Measurements from ENCODE around the gene RIMS4.

DNA sequence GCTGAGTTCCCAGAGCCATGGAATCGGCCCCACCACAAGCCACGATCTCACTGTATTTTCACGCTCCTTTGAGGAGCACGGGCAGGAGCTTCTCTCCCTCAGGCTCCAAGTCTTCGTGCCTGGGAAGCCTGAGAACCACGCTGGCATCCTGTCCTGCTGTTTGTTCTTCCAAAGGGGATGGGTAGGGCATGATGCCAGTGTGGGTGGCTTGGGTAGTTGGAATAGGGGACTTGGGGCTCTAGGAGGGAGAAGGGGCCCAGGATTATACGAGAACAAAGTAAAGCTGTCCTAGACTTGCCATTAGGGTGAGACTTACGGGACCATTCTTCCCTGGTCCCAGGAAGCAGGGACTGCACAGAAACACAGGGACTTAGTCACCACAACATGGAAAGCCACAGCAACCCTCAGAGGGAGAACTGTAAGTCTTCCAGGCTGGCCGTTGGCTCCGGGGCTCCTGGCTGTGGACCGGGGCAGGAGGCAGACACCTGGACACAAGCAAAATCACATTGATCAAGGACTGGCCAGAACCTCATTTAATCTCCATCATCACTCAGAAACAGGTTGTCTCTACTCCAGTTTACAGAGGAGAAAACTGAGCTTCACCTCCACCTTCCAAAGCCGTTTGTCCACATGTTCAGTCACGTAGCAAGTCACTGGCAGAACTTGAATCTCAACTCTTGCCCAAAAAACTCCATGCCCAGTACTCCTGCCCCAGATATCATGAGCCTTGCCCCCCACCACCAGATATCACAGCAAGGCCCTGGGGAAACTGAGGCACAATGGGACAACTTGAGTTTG lies 93.8 kb downstream of the RIMS4 start:
- TF ChIP-seq, protein P1, sequence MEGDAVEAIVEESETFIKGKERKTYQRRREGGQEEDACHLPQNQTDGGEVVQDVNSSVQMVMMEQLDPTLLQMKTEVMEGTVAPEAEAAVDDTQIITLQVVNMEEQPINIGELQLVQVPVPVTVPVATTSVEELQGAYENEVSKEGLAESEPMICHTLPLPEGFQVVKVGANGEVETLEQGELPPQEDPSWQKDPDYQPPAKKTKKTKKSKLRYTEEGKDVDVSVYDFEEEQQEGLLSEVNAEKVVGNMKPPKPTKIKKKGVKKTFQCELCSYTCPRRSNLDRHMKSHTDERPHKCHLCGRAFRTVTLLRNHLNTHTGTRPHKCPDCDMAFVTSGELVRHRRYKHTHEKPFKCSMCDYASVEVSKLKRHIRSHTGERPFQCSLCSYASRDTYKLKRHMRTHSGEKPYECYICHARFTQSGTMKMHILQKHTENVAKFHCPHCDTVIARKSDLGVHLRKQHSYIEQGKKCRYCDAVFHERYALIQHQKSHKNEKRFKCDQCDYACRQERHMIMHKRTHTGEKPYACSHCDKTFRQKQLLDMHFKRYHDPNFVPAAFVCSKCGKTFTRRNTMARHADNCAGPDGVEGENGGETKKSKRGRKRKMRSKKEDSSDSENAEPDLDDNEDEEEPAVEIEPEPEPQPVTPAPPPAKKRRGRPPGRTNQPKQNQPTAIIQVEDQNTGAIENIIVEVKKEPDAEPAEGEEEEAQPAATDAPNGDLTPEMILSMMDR (IDR thresholded peaks at IDR 0.05; ENCODE audit: low read depth, low read length, poor library complexity, severe bottlenecking): no peak
- no peak for TF ChIP-seq EZH2phosphoT487 (IDR thresholded peaks at IDR 0.05; ENCODE audit: borderline replicate concordance, low read length)

All from DOHH2 (cell line).